PC-3 (cell line): ENCODE data around the gene HMX3.

Experiments
- CTCF ChIP-seq: fragments of 300-600 bp; sonication (generic); conservative IDR thresholded peaks from 2 replicates; pipeline ENCODE4 v1.5.1; 2017; ENCODE audit warnings: antibody characterized with exemption, low read depth, mild to moderate bottlenecking, low read length
- EZH2 ChIP-seq: fragments of 300-600 bp; sonication (generic); IDR thresholded peaks from one replicate; pipeline ENCODE4 v1.6.1; 2017; ENCODE audit warnings: antibody characterized with exemption, mild to moderate bottlenecking, low read length; ENCODE audit not compliant: unreplicated experiment
- EZH2phosphoT487 ChIP-seq: fragments of 300-600 bp; sonication (generic); IDR thresholded peaks from 2 replicates; pipeline ENCODE4 v1.6.1; 2018; ENCODE audit warnings: mild to moderate bottlenecking, antibody characterized with exemption, low read length, borderline replicate concordance

GRCh38 chr10:123126246-123126645, 9.5 kb upstream of the HMX3 start:
- TF ChIP-seq CTCF (no peak), EZH2 (no peak), EZH2phosphoT487 (no peak)
